K562 (cell line): ENCODE results near the gene ISCA1. TPM values are rescaled to one million over a fixed set of nuclear protein-coding genes. Genes with fewer than 3 reads are reported as not detected.

ENCODE experiments used
- CBFA2T2 ChIP-seq: fragments of 450-650 bp; conservative IDR thresholded peaks from 2 replicates; pipeline ENCODE4 v1.6.1; 2017; ENCODE audit warnings: mild to moderate bottlenecking
- CBFA2T3 ChIP-seq: fragments of 450-650 bp; IDR thresholded peaks from 2 replicates; pipeline ENCODE4 v1.6.1; 2017
- CC2D1A ChIP-seq: fragments of 450-650 bp; IDR thresholded peaks from 2 replicates; pipeline ENCODE4 v1.6.1; 2017; ENCODE audit warnings: mild to moderate bottlenecking
- CCNT2 ChIP-seq: IDR thresholded peaks from 2 replicates; pipeline ENCODE4 v1.6.1; 2011; ENCODE audit warnings: borderline replicate concordance, low read depth, mild to moderate bottlenecking, moderate library complexity, mixed read lengths, low read length; ENCODE audit not compliant: insufficient read length; ENCODE audit errors: extremely low read depth
- CREB1 ChIP-seq, 2 experiments: sonication (generic) in 1 of 2; formaldehyde crosslinking in 1 of 2; IDR thresholded peaks; 2 replicates each; pipeline versions ENCODE4 v1.6.1 to v1.8.0; 2012 to 2022; ENCODE audit warnings: inconsistent platforms in 1 of 2, mild to moderate bottlenecking in 1 of 2, missing genetic modification reagents in 1 of 2, moderate library complexity in 1 of 2
- E2F5 ChIP-seq: sonication (generic); formaldehyde crosslinking; IDR thresholded peaks from 2 replicates; pipeline ENCODE4 v1.8.0; 2022; ENCODE audit warnings: mild to moderate bottlenecking, missing genetic modification reagents
- KDM1A ChIP-seq, 2 experiments: fragments of 450-650 bp; IDR thresholded peaks; 2 replicates each; pipeline ENCODE4 v1.6.1; 2016; ENCODE audit warnings: mild to moderate bottlenecking in 2 of 2
- MEF2A ChIP-seq: IDR thresholded peaks from 2 replicates; pipeline ENCODE4 v1.6.1; 2011; ENCODE audit warnings: low read depth, mild to moderate bottlenecking, low read length, moderate library complexity; ENCODE audit not compliant: control insufficient read depth
- NFIC ChIP-seq: fragments of 450-650 bp; IDR thresholded peaks from 2 replicates; pipeline ENCODE4 v1.6.1; 2017; ENCODE audit warnings: mild to moderate bottlenecking, inconsistent platforms
- NONO ChIP-seq, 2 experiments: fragments of 200-400 bp in 1 of 2; fragments of 450-650 bp in 1 of 2; formaldehyde crosslinking in 1 of 2; IDR thresholded peaks; 2 replicates each; pipeline ENCODE4 v1.6.1; 2017; ENCODE audit warnings: low read depth in 2 of 2, mild to moderate bottlenecking in 2 of 2, moderate library complexity in 2 of 2, low read length in 1 of 2
- PHF21A ChIP-seq: fragments of 450-650 bp; IDR thresholded peaks from 2 replicates; pipeline ENCODE4 v1.6.1; 2017; ENCODE audit warnings: low read depth, borderline replicate concordance
- PKNOX1 ChIP-seq: fragments of 450-650 bp; IDR thresholded peaks from 2 replicates; pipeline ENCODE4 v1.6.1; 2016
- RFX7 ChIP-seq: fragments of 250-450 bp; sonication (Bioruptor Pico); IDR thresholded peaks from 2 replicates; pipeline ENCODE4 v1.5.1; 2021; ENCODE audit warnings: mild to moderate bottlenecking
- STAT5A ChIP-seq: IDR thresholded peaks from 2 replicates; pipeline ENCODE4 v1.6.1; 2012; ENCODE audit warnings: low read length, inconsistent platforms, borderline replicate concordance
- ZFP91 ChIP-seq: sonication (generic); formaldehyde crosslinking; IDR thresholded peaks from 2 replicates; pipeline ENCODE4 v1.8.0; 2022; ENCODE audit warnings: mild to moderate bottlenecking, missing genetic modification reagents
- ZNF740 ChIP-seq, 3 experiments: fragments of 200-800 bp in 1 of 3; sonication (Bioruptor generic) in 1 of 3; sonication (generic) in 1 of 3; formaldehyde crosslinking in 1 of 3; IDR thresholded peaks; 2 replicates each; pipeline versions ENCODE4 v1.6.1 to v1.8.0; 2016 to 2022; ENCODE audit warnings: mild to moderate bottlenecking in 2 of 3, missing compliant biosample characterization in 2 of 3, missing genetic modification characterization in 2 of 3, missing genetic modification reagents in 1 of 3
- ZNF764 ChIP-seq: fragments of 250-450 bp; sonication (Bioruptor Pico); IDR thresholded peaks from 2 replicates; pipeline ENCODE4 v1.4.0; 2020; ENCODE audit warnings: low read depth, mild to moderate bottlenecking, moderate library complexity
- polyA plus RNA-seq, 8 experiments: library from polyadenylated mRNA; depleted of rRNA in 4 of 8; stranded (reverse) in 5 of 8; unstranded in 3 of 8; fragments of >200 nt; fragmentation: Nextera tagmentation in 2 of 8; fragmentation: Illumina TruSeq in 1 of 8; extraction: Ambion mirVana in 2 of 8; extraction: Trizol in 1 of 8; gene quantifications; 2 replicates each; pipeline versions ENCODE4 v1.2.1 to v1.2.3, GENCODE V29; 2011 to 2014; ENCODE audit warnings: inconsistent platforms in 1 of 8, missing spikeins in 1 of 8
- total RNA-seq, 7 experiments: library from RNA; depleted of rRNA in 6 of 7; stranded (reverse); fragments of >200 nt in 6 of 7; fragmentation: Illumina TruSeq in 2 of 7; extraction: Trizol in 2 of 7; gene quantifications; 2 replicates each; pipeline versions ENCODE4 v1.2.1 to v1.2.3, GENCODE V29; 2011 to 2021; ENCODE audit warnings: low replicate concordance in 1 of 7

ISCA1 gene
- total and polyA plus RNA-seq, 9 of the 15 experiments (the other 6 are each of a cell fraction or from before 2014, with no cell fraction given), result 6.5 to 27.1 (median 20.0) TPM

GRCh38 chr9:86286278-86286677 is 3.9 kb upstream of the ISCA1 start (continued):
- TF ChIP-seq E2F5 (CRISPR knock-in tag), result no peak
- TF ChIP-seq NONO (IDR thresholded peaks at IDR 0.05; ENCODE audit: low read depth in 2 of 2, low read length in 1 of 2), result no peak
- TF ChIP-seq CCNT2, result no peak
- TF ChIP-seq CC2D1A, result peak; percentile 41; the same call in 1 of the 2 replicates
- no peak for TF ChIP-seq ZNF740 (CRISPR knock-in tag; IDR thresholded peaks at IDR 0.05)
- TF ChIP-seq ZNF740 (tag; IDR thresholded peaks at IDR 0.05), result no peak
- 0 out of 4 replicates have a peak, but pooled peaks of 1 of the 2 experiments have one; percentile 16 for TF ChIP-seq KDM1A (IDR thresholded peaks at IDR 0.05)
- peak; percentile 43; the same call in 1 of the 2 replicates for TF ChIP-seq NFIC
- TF ChIP-seq STAT5A, result peak; percentile 55; the same call in 1 of the 2 replicates
- peak; percentile 90 for TF ChIP-seq CBFA2T3
- no peak for TF ChIP-seq PHF21A
- TF ChIP-seq ZFP91 (CRISPR knock-in tag), result no peak
- TF ChIP-seq MEF2A, result no peak
- TF ChIP-seq RFX7 (CRISPR knock-in tag), result no peak
- TF ChIP-seq CREB1 (IDR thresholded peaks at IDR 0.05), result no peak
- no peak for TF ChIP-seq CREB1 (CRISPR knock-in tag; IDR thresholded peaks at IDR 0.05)
- no peak for TF ChIP-seq PKNOX1
- TF ChIP-seq CBFA2T2, result peak; percentile 85
- no peak for TF ChIP-seq ZNF764
